GM19395 (cell line): ENCODE measurements around the gene TRAK1.

ENCODE experiments used
- ATAC-seq: cut with Tn5 transposase; IDR thresholded peaks from one replicate; pipeline ENCODE4 v1.9.1; 2021; ENCODE audit warnings: mild to moderate bottlenecking, moderate library complexity; ENCODE audit not compliant: unreplicated experiment

TRAK1 gene

GRCh38 chr3:42270561-42270960, 179.4 kb downstream of the TRAK1 start:
- ATAC-seq, result no peak

DNA sequence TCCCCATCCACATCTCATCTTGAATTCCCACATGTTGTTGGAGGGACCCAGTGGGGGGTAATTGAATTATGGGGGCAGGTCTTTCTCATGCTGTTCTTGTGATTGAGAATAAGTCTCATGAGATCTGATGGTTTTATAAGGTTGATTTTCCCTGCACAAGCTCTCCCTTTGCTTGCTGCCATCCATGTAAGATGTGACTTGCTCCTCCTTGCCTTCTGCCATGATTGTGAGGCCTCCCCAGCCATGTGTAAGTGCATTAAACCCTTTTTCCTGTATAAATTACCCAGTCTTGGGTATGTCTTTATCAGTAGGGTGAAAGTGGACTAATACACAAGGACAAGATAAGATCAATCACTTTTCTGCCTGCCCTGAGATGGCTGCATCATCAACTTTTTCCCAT, 180.6 kb downstream of the TRAK1 start:
- ATAC-seq, result no peak

- ATAC-seq, result no peak
These were observed 182.2 kb downstream of the TRAK1 start for GRCh38 chr3:42273361-42273760.

GRCh38 chr3:42274266-42274665, 183.1 kb downstream of the TRAK1 start:
- no peak for ATAC-seq

DNA sequence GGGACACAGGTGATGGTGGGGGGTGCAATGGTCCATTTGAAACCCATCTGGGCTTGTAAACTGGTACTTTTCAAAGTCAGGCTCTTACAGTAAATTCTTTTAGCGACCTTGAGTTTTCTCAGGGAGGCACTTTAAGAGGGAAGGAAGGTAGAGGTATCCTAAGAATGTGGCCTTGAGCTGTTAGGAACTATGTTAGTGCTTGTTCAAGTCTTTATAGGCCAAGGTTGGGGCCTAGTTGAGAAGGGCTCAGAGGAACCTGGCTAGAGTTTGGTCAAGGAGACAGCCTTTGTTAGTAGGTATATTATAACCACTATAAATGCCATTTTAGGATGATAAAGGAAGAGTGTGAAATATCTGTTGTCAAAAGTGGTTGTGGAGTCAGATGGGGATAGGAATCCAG, 184.1 kb downstream of the TRAK1 start:
- no peak for ATAC-seq
